AML-193 (cell line): ENCODE measurements around the gene ARID1A.
"Not testable (repeated sequence)": the region's sequence is repeated elsewhere in the genome, so short reads cannot be mapped to it uniquely, and the experiment has no call there.

ENCODE experiments used
- DNase-seq, 2 experiments: peaks; one replicate each; lab custom pipeline; 2025; lab: John Stamatoyannopoulos, UW

The ARID1A gene

DNA sequence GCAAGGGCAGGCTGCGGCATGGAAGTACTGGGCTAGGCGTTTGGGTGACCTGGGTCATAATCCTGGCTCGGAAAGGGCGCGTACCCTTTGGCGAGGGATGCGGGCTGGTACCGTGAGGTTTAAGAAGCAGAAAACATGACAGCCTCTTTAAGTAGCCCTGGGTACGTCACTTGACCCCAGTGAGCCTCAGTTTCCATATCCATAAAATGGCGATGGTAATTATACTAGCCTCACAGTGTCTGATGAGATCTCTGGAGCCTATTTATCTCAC is 92.6 kb downstream of the ARID1A start:
- DNase-seq, result no peak

DNA sequence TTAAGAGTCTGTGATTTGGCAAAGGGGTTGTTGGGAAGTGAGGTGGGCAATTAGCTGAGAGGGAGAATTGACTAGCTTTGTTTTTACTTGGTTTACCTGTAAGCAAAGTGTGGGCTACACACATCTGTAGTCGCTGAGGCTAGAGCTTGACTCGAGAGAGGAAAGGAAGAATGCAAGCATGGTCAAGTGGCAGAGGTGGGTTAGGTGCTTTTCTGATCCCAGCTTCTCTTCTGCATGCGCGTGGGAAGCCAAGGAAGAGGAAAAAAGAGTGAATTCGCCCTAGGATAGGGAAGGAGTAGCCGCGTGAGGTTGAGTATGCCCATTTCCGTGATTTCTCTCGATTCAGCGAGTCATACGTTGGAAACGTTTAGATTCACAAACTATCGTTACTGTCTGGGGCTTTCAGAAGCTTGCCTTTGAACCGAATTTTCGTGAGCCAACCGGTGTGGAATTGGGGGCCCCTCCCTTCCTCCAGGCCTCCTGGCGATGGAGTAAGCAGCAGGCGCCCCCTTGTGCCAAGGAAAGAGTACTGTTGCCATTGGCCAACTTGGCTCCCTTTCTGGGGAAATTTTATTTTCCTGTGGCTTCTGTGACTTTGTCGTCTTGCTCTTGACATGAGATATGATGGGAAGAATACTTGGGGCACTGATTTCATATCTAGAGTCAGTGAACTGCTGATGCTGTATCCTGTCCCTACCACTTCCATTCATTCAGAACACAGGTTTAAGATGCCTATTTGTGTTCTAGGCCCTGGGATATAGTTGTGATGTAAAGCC is 93.2 kb downstream of the ARID1A start:
- peak; percentile 63 to 89 for DNase-seq

DNA sequence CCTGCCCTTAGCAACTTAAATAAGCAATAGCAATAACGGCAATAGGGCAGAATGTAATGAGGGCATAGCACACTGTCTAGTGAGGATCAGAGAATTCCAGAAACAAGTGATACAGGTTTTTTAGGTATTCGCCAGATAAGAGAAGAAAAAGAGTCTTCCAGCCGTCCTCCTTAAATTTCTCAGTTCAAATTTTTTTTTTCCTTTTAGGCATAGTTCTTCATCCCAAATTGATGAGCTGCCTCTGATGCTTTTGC is 93.7 kb downstream of the ARID1A start:
- DNase-seq, result no peak

DNA sequence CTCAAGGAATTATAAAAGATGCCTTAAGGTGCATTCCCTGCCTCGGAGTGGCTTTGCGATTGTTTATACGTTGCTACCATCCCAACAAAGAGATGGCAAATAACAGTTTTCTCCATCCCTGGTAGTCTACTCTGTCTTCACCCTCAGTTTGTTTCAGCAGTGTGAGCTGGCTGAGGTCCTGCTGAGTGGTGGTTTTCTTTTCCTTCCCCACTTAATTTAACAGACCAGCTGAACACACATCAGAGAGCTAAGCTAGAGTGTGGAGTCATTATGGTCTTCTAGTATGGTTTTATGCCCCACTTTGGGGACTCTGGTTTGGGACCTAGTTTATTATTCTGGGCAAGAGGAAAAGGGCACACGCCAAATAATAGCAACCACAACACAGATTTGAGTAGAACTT is 94.1 kb downstream of the ARID1A start:
- DNase-seq, result no peak

DNA sequence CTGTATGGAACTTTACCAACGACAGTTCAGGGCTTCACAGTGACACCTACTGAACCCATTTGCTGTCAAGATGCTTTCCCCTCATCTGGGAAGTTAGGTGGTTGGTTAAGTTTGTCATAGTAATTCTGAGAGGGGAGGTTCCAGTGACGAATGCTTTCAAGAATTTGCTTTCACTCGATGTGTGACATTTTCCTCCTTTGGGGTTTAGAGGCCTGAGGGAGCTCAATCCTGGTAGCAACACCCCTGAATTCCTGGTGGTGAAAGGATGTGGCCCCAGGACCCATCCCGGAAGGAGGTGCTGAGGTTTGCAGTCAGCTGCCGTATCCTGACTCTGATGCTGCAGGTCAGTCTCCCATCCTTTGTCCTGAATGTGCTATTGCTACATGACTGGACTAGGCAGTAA is 94.7 kb downstream of the ARID1A start:
- DNase-seq, result no peak

DNA sequence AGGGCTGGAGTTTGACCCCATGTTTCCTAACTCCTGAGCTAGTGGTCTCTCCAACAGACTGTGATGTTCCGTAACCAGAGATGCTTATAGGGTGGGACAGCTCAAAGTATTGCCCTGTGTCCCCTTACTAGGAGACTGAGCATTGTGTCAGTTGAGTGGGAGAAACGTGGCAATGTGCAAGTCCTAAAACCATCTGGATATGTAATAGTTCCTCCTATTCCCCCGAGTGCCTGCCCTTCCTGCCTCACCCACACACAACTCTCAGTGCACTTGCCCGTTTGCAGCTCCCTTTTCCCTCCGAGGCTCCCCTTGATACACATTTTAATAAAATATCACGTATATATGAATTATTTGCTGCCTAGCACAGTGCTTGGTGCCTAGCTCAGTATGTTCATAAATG is 95.3 kb downstream of the ARID1A start:
- DNase-seq, result no peak

DNA sequence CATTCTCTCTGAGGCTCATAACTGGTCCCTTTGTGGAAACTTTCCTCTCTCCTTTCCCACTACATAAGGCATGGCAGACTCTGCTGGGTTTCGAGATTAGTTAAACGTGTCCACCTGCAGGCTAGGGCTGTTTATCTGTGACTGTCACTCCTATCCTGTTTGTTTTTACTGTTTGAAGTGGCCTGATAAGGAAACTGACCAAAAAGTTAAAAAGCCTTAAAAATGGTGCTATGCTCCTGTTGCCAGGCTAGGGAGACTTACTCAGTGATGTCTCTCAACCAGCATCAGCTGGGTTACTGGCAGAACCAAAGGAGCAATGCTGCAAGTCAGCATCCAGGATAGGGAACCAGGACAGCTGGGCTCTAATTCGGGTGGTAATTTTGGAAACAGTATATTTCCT is 95.8 kb downstream of the ARID1A start:
- DNase-seq, result no peak

DNA sequence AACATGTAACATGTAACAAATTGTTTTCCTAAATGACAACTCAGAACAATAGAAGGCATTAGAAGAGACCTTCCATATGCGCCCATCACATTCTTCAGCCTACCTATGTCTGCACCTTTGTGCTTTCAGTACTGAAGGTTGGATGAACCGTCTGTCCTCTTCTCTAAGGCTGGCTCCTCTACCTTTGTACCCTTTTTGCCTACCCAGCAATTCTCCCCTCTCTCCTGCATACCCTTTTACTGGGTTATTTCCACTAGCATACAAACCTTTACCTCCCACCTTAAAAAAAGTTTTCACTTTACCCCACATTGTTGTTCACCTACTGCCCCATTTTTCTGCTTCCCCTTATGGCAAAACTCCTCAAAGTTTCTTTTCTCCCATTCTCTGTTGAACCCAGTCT is 97.1 kb downstream of the ARID1A start:
- no peak for DNase-seq

DNA sequence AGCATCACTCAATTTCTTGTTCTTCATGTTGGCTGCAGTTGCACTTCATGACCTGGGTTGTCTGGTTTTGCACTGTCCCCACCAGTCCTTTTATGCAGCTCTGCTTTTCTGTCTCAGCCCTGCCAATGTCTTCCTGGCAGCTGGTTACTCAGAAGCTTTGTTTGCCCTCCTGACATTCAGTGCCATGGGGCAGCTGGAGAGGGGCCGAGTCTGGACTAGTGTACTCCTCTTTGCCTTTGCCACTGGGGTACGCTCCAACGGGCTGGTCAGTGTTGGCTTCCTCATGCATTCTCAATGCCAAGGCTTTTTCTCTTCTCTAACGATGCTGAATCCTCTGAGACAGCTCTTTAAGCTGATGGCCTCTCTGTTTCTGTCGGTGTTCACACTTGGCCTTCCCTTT is 98.6 kb downstream of the ARID1A start:
- no peak for DNase-seq

DNA sequence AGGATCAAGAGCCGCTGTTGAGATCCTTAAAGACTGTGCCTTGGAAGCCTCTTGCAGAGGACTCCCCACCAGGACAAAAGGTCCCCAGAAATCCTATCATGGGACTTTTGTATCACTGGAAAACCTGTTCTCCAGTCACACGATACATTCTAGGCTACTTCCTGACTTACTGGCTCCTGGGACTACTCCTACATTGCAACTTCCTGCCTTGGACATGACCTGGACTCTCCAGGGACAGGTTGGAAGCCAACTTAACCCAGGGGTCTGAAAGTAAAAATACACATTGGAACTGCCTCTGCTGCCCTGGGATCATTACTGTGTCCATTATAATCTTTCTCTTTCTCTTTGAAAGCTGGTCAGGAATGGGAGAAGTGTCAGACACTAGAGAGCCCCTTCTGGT is 101.8 kb downstream of the ARID1A start:
- no peak for DNase-seq

DNA sequence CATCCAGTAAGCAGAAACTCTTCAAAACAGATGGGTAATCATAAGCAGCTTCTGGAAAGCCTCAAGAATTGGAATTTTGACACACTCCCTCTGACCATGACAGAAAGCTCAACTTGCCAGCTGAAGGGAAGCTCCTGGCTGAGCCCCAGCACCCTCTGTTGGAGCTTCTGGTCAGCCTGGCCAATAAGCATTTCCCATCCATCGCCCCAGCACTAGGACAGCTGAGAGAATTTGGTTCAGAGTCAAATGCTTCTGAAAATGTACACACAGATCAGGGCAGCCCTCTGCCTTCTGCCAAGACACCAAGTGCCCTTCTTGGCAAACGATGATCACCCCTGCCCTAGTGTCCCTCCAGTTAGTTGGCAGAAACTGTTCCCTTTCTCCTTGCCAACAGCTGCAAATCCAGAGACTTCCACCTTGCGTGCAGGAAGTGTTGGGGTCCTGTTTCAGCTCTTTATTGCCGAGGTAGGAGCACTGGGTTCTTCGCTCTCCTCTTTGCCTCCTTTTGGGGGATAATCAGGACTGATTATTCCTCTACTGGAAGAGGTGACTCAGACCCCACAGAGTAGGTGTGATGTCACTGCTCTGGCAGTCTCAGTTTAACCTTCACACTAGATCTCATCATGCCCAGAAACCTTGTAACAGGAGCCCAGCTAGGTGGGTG is 103.8 kb downstream of the ARID1A start:
- DNase-seq, result no peak

DNA sequence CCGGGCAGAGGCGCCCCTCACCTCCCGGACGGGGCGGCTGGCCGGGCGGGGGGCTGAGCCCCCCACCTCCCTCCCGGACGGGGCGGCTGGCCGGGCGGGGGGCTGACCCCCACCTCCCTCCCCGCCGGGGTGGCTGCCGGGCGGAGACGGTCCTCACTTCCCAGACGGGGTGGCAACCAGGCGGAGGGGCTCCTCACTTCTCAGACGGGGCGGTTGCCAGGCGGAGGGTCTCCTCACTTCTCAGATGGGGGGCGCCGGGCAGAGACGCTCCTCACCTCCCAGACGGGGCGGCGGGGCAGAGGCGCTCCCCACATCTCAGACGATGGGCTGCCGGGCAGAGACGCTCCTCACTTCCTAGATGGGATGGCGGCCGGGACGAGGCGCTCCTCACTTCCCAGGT is 108.1 kb downstream of the ARID1A start:
- DNase-seq, result not testable (repeated sequence)

DNA sequence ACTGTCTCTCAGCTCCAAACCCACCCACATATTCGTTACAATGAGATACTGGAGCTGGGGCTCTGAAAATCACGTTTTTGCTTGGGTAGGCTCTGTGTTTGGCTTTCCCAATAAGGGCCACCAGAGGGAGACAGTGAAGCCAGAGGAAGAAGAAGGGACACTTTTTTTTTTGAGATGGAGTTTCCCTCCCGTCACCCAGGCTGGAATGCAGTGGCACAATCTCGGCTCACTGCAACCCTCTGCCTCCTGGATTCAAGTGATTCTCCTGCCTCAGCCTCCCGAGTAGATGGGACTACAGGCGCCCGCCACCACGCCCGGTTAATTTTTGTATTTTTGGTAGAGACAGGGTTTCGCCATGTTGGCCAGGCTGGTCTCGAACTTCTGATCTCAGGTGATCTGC is 114.3 kb downstream of the ARID1A start:
- DNase-seq, result peak; percentile 64 to 67

DNA sequence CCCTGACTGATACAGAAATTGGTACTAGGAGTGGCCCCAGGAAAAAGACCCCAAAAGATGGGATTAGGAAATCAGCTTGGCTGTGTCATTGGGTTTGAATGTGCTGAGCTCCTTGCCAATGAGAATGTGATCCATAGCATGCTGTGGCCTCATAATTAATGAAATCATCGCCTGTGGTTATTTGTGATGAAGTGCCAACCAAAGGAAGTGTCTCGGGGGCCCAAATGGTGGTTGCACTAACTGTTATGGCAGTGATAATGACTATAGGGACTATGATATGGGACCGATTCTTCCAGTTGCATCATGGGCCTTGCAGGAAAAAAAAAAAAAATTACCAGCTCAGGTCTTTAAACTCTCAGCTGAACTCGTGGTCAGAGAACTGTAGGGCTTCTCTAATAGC is 115.2 kb downstream of the ARID1A start:
- no peak for DNase-seq

DNA sequence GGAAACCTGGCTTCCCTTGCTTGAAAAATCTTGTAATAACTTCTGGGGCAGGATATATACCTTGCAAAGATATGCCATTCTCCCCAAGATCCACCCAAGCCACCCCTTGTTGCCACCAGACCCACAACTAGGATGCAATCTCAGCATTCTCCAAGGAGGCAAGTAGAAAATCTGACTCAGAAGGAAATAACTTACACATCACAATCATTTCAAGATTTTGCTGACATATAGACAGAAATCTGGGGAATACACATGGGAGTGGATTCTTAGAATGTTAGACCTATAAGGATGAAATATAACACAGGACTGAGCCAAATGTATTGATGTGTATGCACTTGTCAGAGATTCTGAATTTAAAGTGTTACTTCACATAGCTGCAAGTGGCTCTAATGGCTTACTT is 115.9 kb downstream of the ARID1A start:
- DNase-seq, result no peak

DNA sequence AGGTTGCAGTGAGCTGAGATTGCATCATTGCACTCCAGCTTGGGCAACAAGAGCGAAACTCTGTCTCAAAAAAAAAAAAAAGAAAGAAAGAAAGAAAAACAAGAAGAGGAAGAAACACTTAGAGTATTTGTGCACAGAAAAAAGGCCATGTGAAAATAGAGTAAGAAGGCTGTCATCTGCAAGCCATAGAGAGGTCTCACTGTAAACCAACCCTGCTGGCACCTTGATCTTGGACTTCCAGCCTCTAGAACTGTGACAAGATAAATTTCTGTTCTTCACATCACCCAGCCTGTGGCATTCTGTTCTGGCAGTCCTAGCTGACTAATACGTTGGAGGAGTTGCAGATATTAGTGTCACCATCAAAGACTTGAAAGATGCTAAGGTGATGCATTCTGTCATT is 118.6 kb downstream of the ARID1A start:
- no peak for DNase-seq

DNA sequence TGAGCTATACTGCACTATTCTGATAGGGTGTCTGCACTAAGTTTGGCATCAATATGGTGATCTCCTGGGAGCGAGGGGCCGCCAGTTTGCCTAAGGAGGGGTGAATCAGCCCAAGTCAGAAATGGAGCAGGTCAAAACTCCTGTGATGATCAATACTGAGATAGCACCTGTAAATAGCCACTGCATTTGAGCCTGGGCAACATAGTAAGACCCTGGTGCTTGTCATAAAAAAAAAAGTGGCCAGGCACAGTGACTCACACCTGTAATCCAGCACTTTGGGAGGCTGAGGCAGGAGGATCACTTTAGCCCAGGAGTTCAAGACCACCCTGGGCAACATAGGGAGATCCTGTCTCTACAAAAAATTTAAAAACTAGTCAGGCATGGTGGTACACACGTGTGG is 119.1 kb downstream of the ARID1A start:
- DNase-seq, result no peak

DNA sequence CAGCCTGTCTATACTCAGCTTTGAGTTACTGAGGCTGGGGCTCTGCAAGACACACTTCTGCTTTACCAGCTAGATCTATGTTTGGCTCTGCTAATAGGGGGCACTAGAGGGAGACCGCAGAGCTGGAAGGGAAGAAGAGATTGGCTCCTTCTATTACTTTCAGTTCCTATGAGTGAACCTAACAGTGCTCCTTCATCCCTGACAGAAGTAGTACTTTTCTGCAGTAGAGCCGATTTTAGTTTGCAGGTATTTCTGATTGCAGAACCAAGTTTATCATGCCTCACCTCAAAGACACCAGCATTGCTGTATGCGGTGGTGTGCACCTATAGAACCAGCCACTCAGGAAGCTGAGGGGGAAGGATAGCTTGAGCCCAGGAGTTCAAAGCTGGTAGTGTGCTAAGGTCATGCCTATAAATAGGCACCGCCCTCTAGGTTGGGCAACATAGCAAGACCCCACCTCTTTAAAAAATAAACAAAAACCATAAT is 125.0 kb downstream of the ARID1A start:
- peak; percentile 74 to 83 for DNase-seq

DNA sequence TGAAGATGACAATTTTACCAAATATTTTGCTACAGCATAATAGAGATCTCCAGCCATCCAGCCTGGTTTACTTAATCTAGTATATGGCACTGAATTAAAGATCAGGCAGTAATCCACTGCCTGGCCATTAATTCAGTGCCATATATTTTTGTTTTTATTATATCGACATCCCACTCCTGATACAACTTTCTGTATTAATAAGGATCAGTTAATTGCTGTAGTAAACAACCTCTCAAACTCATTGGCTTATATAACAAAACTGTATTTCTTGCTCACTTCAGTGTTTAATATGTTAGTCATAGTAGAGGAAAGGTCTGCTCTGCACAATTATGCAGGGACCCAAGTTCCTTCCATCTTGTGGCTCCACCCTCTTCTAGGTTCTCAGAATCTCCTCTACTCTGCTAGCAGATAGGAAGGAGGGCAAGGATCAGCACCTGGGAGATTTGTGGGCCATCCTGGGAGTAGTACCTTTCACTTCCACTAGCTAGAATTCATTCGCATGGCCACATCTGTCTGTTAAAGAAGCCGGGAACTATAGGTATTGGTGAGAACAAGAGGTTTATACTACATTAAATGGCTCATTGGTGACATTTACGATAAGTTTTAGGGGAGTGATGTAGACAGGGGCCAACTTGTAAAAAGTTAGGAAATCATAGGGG is 127.1 kb downstream of the ARID1A start:
- DNase-seq, result no peak

DNA sequence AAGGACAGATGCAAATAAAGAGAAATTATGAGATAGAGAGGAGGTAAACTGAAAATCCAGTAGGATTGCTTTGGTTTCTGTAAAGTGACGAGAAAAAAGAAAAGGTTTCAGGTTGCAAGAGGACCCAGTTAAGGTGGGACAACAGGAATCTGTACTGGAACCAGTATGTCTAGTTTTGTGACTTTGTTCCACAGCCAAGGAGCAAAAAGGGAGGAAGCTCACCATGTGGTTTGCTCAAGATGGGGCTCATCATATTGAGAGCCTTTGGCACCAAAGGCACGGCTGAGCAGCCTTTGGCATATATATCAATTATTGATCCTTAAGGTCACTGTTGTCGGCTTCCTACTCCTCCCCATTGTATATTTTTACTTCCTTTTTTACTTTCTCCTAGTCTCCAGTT is 128.9 kb downstream of the ARID1A start:
- DNase-seq, result no peak

DNA sequence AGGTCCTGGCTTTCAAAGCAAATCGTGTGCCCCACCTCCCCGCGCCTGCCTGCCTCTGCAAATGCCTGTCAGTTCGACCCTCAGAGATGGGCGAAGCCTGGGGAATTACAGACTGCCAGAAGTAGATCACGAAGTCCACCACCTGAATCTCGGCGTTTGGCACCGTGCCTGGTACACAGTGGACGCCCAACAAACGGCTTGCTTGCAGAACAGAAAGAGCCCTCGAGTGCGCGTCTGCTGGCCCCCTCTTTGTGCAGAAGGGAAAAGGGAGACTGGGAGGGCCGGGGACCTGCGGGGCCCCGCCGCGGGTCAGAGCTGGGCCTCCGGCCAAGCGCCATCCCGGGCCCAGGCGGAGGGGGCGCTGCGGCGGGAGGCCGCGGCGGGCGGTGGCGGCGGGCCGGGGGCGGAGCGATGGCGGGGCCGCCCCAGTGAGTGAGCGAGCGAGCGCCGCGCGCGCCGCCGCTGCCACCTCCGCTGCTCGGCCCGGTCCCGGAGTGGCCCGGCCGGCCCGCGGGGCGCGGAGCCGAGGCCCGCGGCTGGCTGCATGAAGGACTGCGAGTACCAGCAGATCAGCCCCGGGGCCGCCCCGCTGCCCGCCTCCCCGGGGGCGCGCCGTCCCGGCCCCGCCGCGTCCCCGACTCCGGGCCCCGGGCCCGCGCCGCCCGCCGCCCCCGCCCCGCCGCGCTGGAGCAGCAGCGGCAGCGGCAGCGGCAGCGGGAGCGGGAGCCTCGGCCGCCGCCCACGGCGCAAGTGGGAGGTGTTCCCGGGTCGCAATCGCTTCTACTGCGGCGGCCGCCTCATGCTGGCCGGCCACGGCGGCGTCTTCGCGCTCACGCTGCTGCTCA is 130.7 kb downstream of the ARID1A start, which contains the start of gene ZDHHC18:
TSS of gene ZDHHC18 (plus strand) at position 428 of the 845 bp plus-strand sequence. CDS start at position 545, 117 bp downstream.
- DNase-seq, result peak; percentile 15 to 17

DNA sequence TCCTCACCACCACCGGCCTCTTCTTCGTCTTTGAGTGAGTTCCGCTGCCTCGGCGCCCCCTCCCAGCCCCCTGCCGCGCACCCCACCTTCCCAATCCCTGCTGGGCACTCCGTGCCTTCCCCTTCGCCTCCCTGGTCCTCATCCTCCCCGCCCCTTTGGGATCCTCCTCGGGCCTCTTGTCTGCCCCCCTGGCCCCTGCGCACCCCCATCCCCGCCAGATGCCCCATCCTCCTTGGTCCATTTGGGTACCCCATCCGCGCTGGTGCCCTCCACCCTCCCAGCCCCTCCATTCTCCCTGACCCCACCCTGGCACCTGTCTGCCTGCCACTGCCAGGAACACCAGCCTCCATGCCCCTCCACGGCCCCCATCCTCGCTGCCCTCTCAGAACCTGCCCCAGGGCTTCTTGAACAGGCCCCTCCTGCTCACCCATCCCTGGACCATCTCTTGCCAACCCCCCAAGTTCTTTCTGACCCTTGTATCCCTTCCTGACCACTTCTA is 131.3 kb downstream of the ARID1A start:
- no peak for DNase-seq
